Effector memory CD4-positive, alpha-beta T cell (primary cell): Measurements from ENCODE around the gene CFAP74.

Source experiments
- DNase-seq, 3 donors: peaks; one replicate each; pipeline ENCODE4 v3.0.0-alpha.2; 2020
- H3K27ac ChIP-seq: 2 replicates; pipeline ENCODE4 v1.7.0; 2013; ENCODE audit warnings: mild to moderate bottlenecking, low read length, moderate library complexity; ENCODE audit not compliant: insufficient read depth, poor library complexity, severe bottlenecking
- H3K27me3 ChIP-seq: replicated peaks from 2 replicates; pipeline ENCODE4 v1.7.0; 2013; ENCODE audit warnings: mild to moderate bottlenecking, low read length; ENCODE audit not compliant: insufficient read depth, control insufficient read depth, poor library complexity, severe bottlenecking
- H3K36me3 ChIP-seq: 2 replicates; pipeline ENCODE4 v1.7.0; 2013; ENCODE audit warnings: mild to moderate bottlenecking, low read length, moderate library complexity; ENCODE audit not compliant: control insufficient read depth, insufficient read depth
- H3K4me1 ChIP-seq: 2 replicates; pipeline ENCODE4 v1.7.0; 2013; ENCODE audit warnings: low read length, mild to moderate bottlenecking; ENCODE audit not compliant: control insufficient read depth, insufficient read depth, poor library complexity, severe bottlenecking
- H3K4me3 ChIP-seq: 2 replicates; pipeline ENCODE4 v1.7.0; 2013; ENCODE audit warnings: low read length, low read depth, mild to moderate bottlenecking; ENCODE audit not compliant: insufficient read depth, poor library complexity, severe bottlenecking
- H3K9me3 ChIP-seq: 2 replicates; pipeline ENCODE4 v1.7.0; 2013; ENCODE audit warnings: mild to moderate bottlenecking, low read length, moderate library complexity; ENCODE audit not compliant: control insufficient read depth

CFAP74 gene

DNA sequence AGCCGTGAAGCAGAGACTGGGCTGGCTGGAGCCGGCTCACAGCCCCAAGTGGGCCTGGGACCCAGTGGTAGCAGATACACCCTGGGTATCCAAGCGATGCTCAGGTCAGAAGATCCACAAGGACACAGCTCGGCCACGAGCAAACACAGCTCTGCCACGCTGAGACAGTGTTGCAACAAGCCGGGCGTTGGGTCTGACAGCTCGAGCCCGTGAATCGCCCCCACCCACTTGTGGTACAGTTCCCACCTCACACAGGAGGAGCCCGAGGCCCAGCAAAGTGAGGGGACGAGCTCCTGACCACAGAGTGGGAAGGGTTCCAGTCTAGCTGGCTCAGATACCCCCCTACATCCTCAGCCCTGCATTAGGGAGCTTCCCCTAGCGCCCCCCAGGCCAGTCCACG, 37.7 kb upstream of the CFAP74 start:
- no peaks in the 10 kb centered on the region for H3K36me3 ChIP-seq
- H3K9me3 ChIP-seq: no peaks in the 10 kb centered on the region
- H3K27ac ChIP-seq: no peak overlapping the region
- DNase-seq: no peak
- H3K4me3 ChIP-seq: no peak overlapping the region
- H3K4me1 ChIP-seq: peaks cover 6% of the 10 kb centered on the region
- no peaks in the 10 kb centered on the region for H3K27me3 ChIP-seq

GRCh38 chr1:2039251-2039650, 35.7 kb upstream of the CFAP74 start:
- Histone ChIP-seq H3K27ac (no peak overlapping the region), H3K9me3 (no peaks in the 10 kb centered on the region), H3K4me1 (no peaks in the 10 kb centered on the region), H3K4me3 (no peak overlapping the region), H3K36me3 (no peaks in the 10 kb centered on the region), H3K27me3 (no peaks in the 10 kb centered on the region)
- no peak for DNase-seq

DNA sequence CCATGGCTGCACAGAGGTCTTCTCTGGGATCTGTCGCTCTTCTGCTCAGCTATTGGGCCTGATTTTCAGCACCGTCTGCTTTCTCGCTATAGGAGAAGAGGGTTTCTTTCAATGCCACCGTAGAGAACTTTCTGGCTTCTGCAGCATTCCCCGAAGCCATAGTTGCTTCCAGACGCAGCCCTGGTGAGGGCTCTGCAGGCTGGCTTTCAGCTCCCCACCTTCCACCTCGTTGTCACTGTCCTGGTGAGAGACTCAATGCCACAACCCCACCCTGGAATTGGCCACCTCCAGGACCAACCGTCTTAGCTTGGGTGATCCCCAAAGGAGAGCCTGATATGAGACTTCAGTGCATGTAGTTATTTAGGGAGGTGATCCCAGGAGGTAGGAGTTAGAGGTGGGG, 34.6 kb upstream of the CFAP74 start:
- H3K36me3 ChIP-seq: no peaks in the 10 kb centered on the region
- H3K27me3 ChIP-seq: no peaks in the 10 kb centered on the region
- no peak for DNase-seq
- no peak overlapping the region for H3K4me3 ChIP-seq
- H3K4me1 ChIP-seq: no peaks in the 10 kb centered on the region
- H3K9me3 ChIP-seq: no peaks in the 10 kb centered on the region
- no peak overlapping the region for H3K27ac ChIP-seq

GRCh38 chr1:2037314-2037979, 33.9 kb upstream of the CFAP74 start:
- no peak overlapping the region for H3K4me3 ChIP-seq
- no peaks in the 10 kb centered on the region for H3K27me3 ChIP-seq
- no peak overlapping the region for H3K27ac ChIP-seq
- no peaks in the 10 kb centered on the region for H3K4me1 ChIP-seq
- no peak for DNase-seq
- H3K9me3 ChIP-seq: no peaks in the 10 kb centered on the region
- H3K36me3 ChIP-seq: no peaks in the 10 kb centered on the region

- no peak overlapping the region for H3K27ac ChIP-seq
- no peak overlapping the region for H3K4me3 ChIP-seq
- H3K27me3 ChIP-seq: no peaks in the 10 kb centered on the region
- H3K9me3 ChIP-seq: no peaks in the 10 kb centered on the region
- no peaks in the 10 kb centered on the region for H3K4me1 ChIP-seq
- DNase-seq: no peak
- H3K36me3 ChIP-seq: no peaks in the 10 kb centered on the region
These were observed 32.7 kb upstream of the CFAP74 start for GRCh38 chr1:2036287-2036686.

- H3K27ac ChIP-seq: no peak overlapping the region
- H3K9me3 ChIP-seq: no peaks in the 10 kb centered on the region
- no peaks in the 10 kb centered on the region for H3K27me3 ChIP-seq
- DNase-seq: no peak
- no peaks in the 10 kb centered on the region for H3K4me1 ChIP-seq
- H3K36me3 ChIP-seq: no peaks in the 10 kb centered on the region
- H3K4me3 ChIP-seq: no peak overlapping the region
These were observed 29.6 kb upstream of the CFAP74 start for GRCh38 chr1:2033165-2033564.

DNA sequence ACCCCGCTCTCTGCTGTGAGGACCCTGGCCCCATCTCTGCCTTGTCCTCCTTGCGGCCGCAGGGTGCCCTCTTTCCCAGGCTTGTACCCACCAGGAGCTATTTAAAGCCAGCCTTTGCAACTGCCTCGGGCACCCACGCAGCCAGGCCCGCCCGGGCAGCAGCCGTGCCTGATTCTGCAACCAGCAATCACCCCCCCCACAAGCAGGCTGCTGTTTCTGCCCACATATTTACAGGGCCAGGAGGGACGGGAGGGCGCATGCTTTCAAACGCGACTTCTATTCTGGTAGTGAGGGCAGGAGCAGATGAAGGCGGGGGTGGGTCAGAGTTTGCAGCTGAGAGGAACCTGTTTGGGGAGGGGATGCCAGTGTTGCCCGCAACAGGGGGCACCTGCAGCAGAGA, 29.2 kb upstream of the CFAP74 start:
- H3K9me3 ChIP-seq: no peaks in the 10 kb centered on the region
- H3K27ac ChIP-seq: no peak overlapping the region
- H3K27me3 ChIP-seq: no peaks in the 10 kb centered on the region
- H3K36me3 ChIP-seq: no peaks in the 10 kb centered on the region
- no peak overlapping the region for H3K4me3 ChIP-seq
- no peaks in the 10 kb centered on the region for H3K4me1 ChIP-seq
- DNase-seq: no peak

DNA sequence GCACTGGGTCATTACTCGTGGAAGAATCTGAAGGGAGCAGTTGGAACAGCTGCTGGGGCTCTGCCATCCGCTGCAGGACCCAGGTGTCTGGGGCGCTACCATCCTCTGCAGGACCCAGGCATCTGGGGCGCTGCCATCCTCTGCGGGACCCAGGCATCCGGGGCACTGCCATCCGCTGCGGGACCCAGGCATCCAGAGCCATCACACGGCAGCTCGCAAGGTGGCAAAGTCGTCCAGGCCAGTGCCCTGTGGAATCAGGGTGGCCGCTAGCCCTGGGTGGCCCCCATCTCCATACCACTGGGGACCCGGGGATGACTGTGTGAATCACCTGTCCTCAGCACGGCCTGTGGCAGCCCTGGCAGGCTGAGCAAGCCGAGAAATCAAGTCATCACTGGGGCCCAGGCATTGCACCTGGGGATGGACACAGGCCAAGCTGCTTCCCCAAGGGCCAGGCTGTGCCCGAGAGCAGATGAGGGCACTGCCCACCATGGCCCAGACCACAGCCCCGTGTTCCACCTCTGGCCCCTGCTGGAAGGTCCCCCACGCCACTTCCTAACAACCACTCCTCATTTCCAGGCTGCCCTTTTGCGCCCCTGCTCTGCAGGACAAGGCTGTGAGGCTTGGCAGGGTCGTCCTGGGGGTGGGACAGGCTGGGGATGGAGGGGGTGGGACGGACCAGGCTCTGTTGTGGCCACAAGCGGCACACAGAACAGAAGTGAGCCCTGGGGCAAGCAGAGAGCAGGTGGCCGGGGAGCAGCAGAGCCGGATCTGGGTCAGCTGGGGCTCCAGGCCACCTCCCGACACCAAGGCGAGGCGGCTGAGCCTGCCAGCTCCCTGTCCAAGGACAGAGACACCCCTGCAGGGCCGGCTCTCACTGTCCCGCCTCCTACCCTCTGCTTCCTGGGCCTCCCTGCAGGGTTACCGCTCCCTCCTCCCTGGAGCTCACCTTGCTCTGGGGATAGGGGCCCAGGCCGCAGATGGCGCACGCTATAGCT, 28.3 kb upstream of the CFAP74 start:
- Histone ChIP-seq H3K4me1 (no peaks in the 10 kb centered on the region), H3K4me3 (no peak overlapping the region), H3K9me3 (no peaks in the 10 kb centered on the region), H3K36me3 (no peaks in the 10 kb centered on the region), H3K27ac (no peak overlapping the region), H3K27me3 (no peaks in the 10 kb centered on the region)
- no peak for DNase-seq

DNA sequence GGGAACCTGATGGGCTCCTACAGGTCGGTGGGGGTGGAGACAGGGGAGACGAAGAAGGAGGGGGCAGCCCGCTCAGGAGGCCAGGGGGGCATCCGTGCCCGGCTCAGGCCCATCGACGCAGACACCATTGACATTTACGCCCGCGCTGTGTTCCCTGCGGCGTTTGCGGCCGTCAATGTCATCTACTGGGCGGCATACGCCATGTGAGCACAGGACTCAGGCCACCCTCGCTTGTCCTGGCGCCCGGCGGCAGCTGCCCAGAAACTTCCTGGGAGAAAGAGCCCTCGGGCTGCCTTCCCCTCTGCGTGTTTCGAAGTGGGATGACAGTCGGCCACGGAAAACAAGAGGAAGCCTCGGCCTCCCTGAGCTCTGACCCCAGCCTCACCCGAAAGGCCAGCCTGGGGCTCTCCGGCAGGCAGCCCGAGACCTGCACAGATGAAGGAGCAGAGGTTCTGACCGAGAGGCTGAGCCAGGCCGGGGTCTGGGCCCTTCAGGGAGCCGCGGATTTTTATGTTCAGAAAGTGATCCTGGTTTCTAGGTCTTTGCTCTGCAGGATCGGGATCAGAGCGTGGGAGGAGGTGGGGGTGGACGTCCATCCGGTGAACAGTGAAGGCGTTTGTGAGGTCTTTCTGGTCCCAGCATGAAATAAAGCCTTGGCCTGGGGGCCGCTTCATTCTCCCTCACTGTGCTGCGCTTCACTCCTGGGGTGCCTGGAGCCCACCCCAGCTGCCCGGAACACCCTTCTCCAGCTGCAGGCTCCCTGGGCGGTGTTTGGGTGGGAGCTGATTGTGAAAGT, 26.7 kb upstream of the CFAP74 start:
- no peak for DNase-seq

More for the DNA sequence above, 26.7 kb upstream of the CFAP74 start:
- H3K4me1 ChIP-seq: peaks cover 3% of the 10 kb centered on the region
- H3K36me3 ChIP-seq: no peaks in the 10 kb centered on the region
- no peak overlapping the region for H3K27ac ChIP-seq
- no peak overlapping the region for H3K4me3 ChIP-seq
- H3K9me3 ChIP-seq: no peaks in the 10 kb centered on the region
- peaks cover 1% of the 10 kb centered on the region for H3K27me3 ChIP-seq
